Right atrium auricular region (tissue), 2 donors: ENCODE results near the gene FBLN2. TPM values are rescaled to one million over a fixed set of nuclear protein-coding genes. Genes with fewer than 3 reads are reported as not detected.

Experiments
- DNase-seq: peaks from one replicate; pipeline ENCODE4 v3.0.0-alpha.2; 2019; ENCODE audit warnings: low spot score
- H3K27ac ChIP-seq, 2 donors: fragments of 200-600 bp; sonication (generic); 1 replicate in 1 of 2; 2 replicates in 1 of 2; pipeline ENCODE4 v1.5.1; 2016 to 2019
- H3K27me3 ChIP-seq, 2 donors: fragments of 200-600 bp; sonication (generic); one replicate each; pipeline versions ENCODE4 v1.5.1 to v1.6.0; 2017 to 2019
- H3K36me3 ChIP-seq: fragments of 200-600 bp; sonication (generic); one replicate; pipeline ENCODE4 v1.5.1; 2016
- H3K4me1 ChIP-seq, 2 donors: fragments of 200-600 bp; sonication (generic); one replicate each; pipeline versions ENCODE4 v1.5.1 to v1.6.0; 2017 to 2019
- H3K4me3 ChIP-seq, 2 donors: fragments of 200-600 bp; sonication (generic); 1 replicate in 1 of 2; 2 replicates in 1 of 2; pipeline ENCODE4 v1.5.1; 2017 to 2019; ENCODE audit warnings: mild to moderate bottlenecking in 1 of 2, moderate library complexity in 1 of 2
- H3K9me3 ChIP-seq, 2 donors: fragments of 200-600 bp; sonication (generic); one replicate each; pipeline ENCODE4 v1.5.1; 2019
- CTCF ChIP-seq, 2 donors: fragments of 200-600 bp; sonication (generic); IDR thresholded peaks; one replicate each; pipeline ENCODE4 v1.5.1; 2019; ENCODE audit warnings: antibody characterized with exemption in 2 of 2
- total RNA-seq, 2 donors: library from RNA; depleted of rRNA; stranded (reverse); fragments of >200 nt; gene quantifications; one replicate each; pipeline ENCODE4 v1.1.0, GENCODE V29; 2016

FBLN2 gene
- total RNA-seq, 2 donors from 2014 or later, result 122 to 185 TPM

- H3K4me3 ChIP-seq, result no peak overlapping the region
- peak; percentile 100 for TF ChIP-seq CTCF (IDR thresholded peaks at IDR 0.05)
- H3K27ac ChIP-seq, result no peak overlapping the region
- peak; percentile 78 for DNase-seq
- peaks cover 0 to 28% of the 10 kb centered on the region in 2 donors for H3K4me1 ChIP-seq
- no peaks in the 10 kb centered on the region for H3K27me3 ChIP-seq
- H3K9me3 ChIP-seq, result no peaks in the 10 kb centered on the region
- H3K36me3 ChIP-seq, result no peaks in the 10 kb centered on the region
Measured at GRCh38 chr3:13650210-13651056, 101.5 kb downstream of the FBLN2 start.

- Histone ChIP-seq H3K4me1 (peaks cover 0 to 31% of the 10 kb centered on the region in 2 donors), H3K36me3 (no peaks in the 10 kb centered on the region), H3K9me3 (no peaks in the 10 kb centered on the region), H3K27ac (no peak overlapping the region), H3K27me3 (no peaks in the 10 kb centered on the region), H3K4me3 (no peak overlapping the region)
- DNase-seq, result no peak
- TF ChIP-seq CTCF (IDR thresholded peaks at IDR 0.05), result no peak
Measured at GRCh38 chr3:13651057-13651400, 102.1 kb downstream of the FBLN2 start.

GRCh38 chr3:13651775-13652428 lies 103.0 kb downstream of the FBLN2 start:
- H3K27ac ChIP-seq, result no peak overlapping the region
- no peak for TF ChIP-seq CTCF (IDR thresholded peaks at IDR 0.05)
- no peaks in the 10 kb centered on the region for H3K27me3 ChIP-seq
- no peaks in the 10 kb centered on the region for H3K9me3 ChIP-seq
- DNase-seq, result no peak
- H3K36me3 ChIP-seq, result no peaks in the 10 kb centered on the region
- H3K4me1 ChIP-seq, result peaks cover 0 to 31% of the 10 kb centered on the region in 2 donors
- no peak overlapping the region for H3K4me3 ChIP-seq

- Histone ChIP-seq H3K4me1 (peaks cover 0 to 28% of the 10 kb centered on the region in 2 donors), H3K27me3 (no peaks in the 10 kb centered on the region), H3K27ac (no peak overlapping the region), H3K36me3 (no peaks in the 10 kb centered on the region), H3K4me3 (no peak overlapping the region), H3K9me3 (no peaks in the 10 kb centered on the region)
- no peak for TF ChIP-seq CTCF (IDR thresholded peaks at IDR 0.05)
- no peak for DNase-seq
Measured at GRCh38 chr3:13652728-13653127, 103.8 kb downstream of the FBLN2 start.

GRCh38 chr3:13653631-13654279 lies 104.8 kb downstream of the FBLN2 start:
- peaks cover 0 to 23% of the 10 kb centered on the region in 2 donors for H3K4me1 ChIP-seq
- no peaks in the 10 kb centered on the region for H3K36me3 ChIP-seq
- no peak for DNase-seq
- no peak overlapping the region for H3K4me3 ChIP-seq
- no peaks in the 10 kb centered on the region for H3K9me3 ChIP-seq
- no peaks in the 10 kb centered on the region for H3K27me3 ChIP-seq
- no peak for TF ChIP-seq CTCF (IDR thresholded peaks at IDR 0.05)
- no peak overlapping the region for H3K27ac ChIP-seq
